HepG2 (cell line): ENCODE measurements around the gene HERC5. TPM values are rescaled to one million over a fixed set of nuclear protein-coding genes. Genes with fewer than 3 reads are reported as not detected.

Source experiments
- CEBPZ ChIP-seq: IDR thresholded peaks from 2 replicates; pipeline ENCODE4 v1.6.1; 2012; ENCODE audit warnings: low read length, improper control_type of control experiment
- DMTF1 ChIP-seq: sonication (generic); formaldehyde crosslinking; IDR thresholded peaks from 2 replicates; pipeline ENCODE4 v1.4.0; 2020; ENCODE audit warnings: mild to moderate bottlenecking, missing genetic modification reagents
- EEA1 ChIP-seq: sonication (generic); formaldehyde crosslinking; IDR thresholded peaks from 2 replicates; pipeline ENCODE4 v1.5.1; 2020; ENCODE audit warnings: mild to moderate bottlenecking, missing genetic modification reagents, borderline replicate concordance
- GLI4 ChIP-seq: sonication (generic); formaldehyde crosslinking; IDR thresholded peaks from 2 replicates; pipeline ENCODE4 v1.5.1; 2020; ENCODE audit warnings: missing genetic modification reagents, mild to moderate bottlenecking, moderate library complexity, borderline replicate concordance
- HBP1 ChIP-seq: IDR thresholded peaks from 2 replicates; pipeline ENCODE4 v1.6.1; 2016; ENCODE audit warnings: low read depth, control low read depth
- JUND ChIP-seq: sonication (generic); formaldehyde crosslinking; IDR thresholded peaks from 2 replicates; pipeline ENCODE4 v1.8.0; 2022; ENCODE audit warnings: mild to moderate bottlenecking, missing genetic modification reagents
- MIXL1 ChIP-seq: IDR thresholded peaks from 2 replicates; pipeline ENCODE4 v1.6.1; 2016
- NFIC ChIP-seq: IDR thresholded peaks from 2 replicates; pipeline ENCODE4 v1.6.1; 2012; ENCODE audit warnings: mild to moderate bottlenecking, low read length, inconsistent platforms
- NFKB2 ChIP-seq: sonication (generic); formaldehyde crosslinking; IDR thresholded peaks from 2 replicates; pipeline ENCODE4 v1.4.0; 2020; ENCODE audit warnings: missing genetic modification reagents, borderline replicate concordance
- NKX3-1 ChIP-seq: sonication (generic); formaldehyde crosslinking; IDR thresholded peaks from 2 replicates; pipeline ENCODE4 v1.5.0; 2020; ENCODE audit warnings: missing genetic modification reagents
- TFDP2 ChIP-seq: sonication (generic); formaldehyde crosslinking; IDR thresholded peaks from 2 replicates; pipeline ENCODE4 v1.4.0; 2020; ENCODE audit warnings: missing genetic modification reagents
- ZFP1 ChIP-seq: IDR thresholded peaks from 2 replicates; pipeline ENCODE4 v1.6.1; 2016
- ZNF232 ChIP-seq: sonication (generic); formaldehyde crosslinking; IDR thresholded peaks from 2 replicates; pipeline ENCODE4 v1.4.0; 2020; ENCODE audit warnings: missing genetic modification reagents, borderline replicate concordance
- ZNF350 ChIP-seq: sonication (generic); formaldehyde crosslinking; IDR thresholded peaks from 2 replicates; pipeline ENCODE4 v1.4.0; 2020; ENCODE audit warnings: mild to moderate bottlenecking, low read depth, missing genetic modification reagents, borderline replicate concordance
- ZNF557 ChIP-seq: sonication (generic); formaldehyde crosslinking; IDR thresholded peaks from 2 replicates; pipeline ENCODE4 v1.4.0; 2020; ENCODE audit warnings: missing genetic modification reagents
- ZNF720 ChIP-seq: sonication (generic); formaldehyde crosslinking; IDR thresholded peaks from 2 replicates; pipeline ENCODE4 v1.4.0; 2020; ENCODE audit warnings: missing genetic modification reagents
- ZNF747 ChIP-seq: sonication (generic); formaldehyde crosslinking; IDR thresholded peaks from 2 replicates; pipeline ENCODE4 v1.8.1; 2023; ENCODE audit warnings: missing genetic modification reagents, mild to moderate bottlenecking, borderline replicate concordance
- ZNF777 ChIP-seq: sonication (generic); formaldehyde crosslinking; IDR thresholded peaks from 2 replicates; pipeline ENCODE4 v1.4.0; 2020; ENCODE audit warnings: missing genetic modification reagents
- polyA plus RNA-seq, 8 experiments: library from polyadenylated mRNA; depleted of rRNA in 3 of 8; stranded (reverse) in 7 of 8; unstranded in 1 of 8; fragments of >200 nt; fragmentation: Illumina TruSeq in 4 of 8; extraction: Trizol in 4 of 8; gene quantifications; 2 replicates each; pipeline versions ENCODE4 v1.2.1 to v1.2.3, GENCODE V29; 2011 to 2016; ENCODE audit warnings: low read depth in 4 of 8, missing spikeins in 1 of 8, mixed read lengths in 1 of 8; ENCODE audit not compliant: insufficient read depth in 1 of 8
- total RNA-seq, 5 experiments: library from RNA; depleted of rRNA; stranded (reverse); fragments of >200 nt; fragmentation: Illumina TruSeq; extraction: Trizol; gene quantifications; 2 replicates each; pipeline ENCODE4 v1.2.3, GENCODE V29; 2016; ENCODE audit warnings: low read depth in 1 of 5

Gene HERC5
- total and polyA plus RNA-seq, 2 of the 13 experiments (the other 11 are each of a cell fraction or from before 2014, with no cell fraction given), result 0.13 to 0.33 TPM

GRCh38 chr4:88522702-88523324, 65.9 kb downstream of the HERC5 start (continued):
- TF ChIP-seq GLI4 (no peak), TFDP2 (no peak), ZNF777 (CRISPR knock-in tag) (no peak), DMTF1 (CRISPR knock-in tag) (no peak), NKX3-1 (CRISPR knock-in tag) (0 out of 2 replicates have a peak, but pooled peaks have one; percentile 2), HBP1 (CRISPR knock-in tag) (no peak), NFKB2 (CRISPR knock-in tag) (no peak), MIXL1 (CRISPR knock-in tag) (no peak), ZNF350 (CRISPR knock-in tag) (no peak), JUND (CRISPR knock-in tag) (no peak), NFIC (no peak), ZNF232 (CRISPR knock-in tag) (no peak), ZNF720 (no peak), CEBPZ (no peak), ZNF747 (CRISPR knock-in tag) (no peak; the same call in 1 of the 2 replicates), EEA1 (CRISPR knock-in tag) (no peak), ZNF557 (no peak), ZFP1 (no peak)
